Measurements from ENCODE around the gene SLC6A19. TPM values are rescaled to one million over a fixed set of nuclear protein-coding genes. Genes with fewer than 3 reads are reported as not detected.

The SLC6A19 gene
- total RNA-seq, 1 experiment from 2014 or later: 0.04 TPM

GRCh38 chr5:1214936-1215220 is 13.5 kb downstream of the SLC6A19 start:
- TF ChIP-seq E2F5 (CRISPR knock-in tag; IDR thresholded peaks at IDR 0.05) (no peak), EMX1 (CRISPR knock-in tag; IDR thresholded peaks at IDR 0.05) (no peak), AFF4 (CRISPR knock-in tag; IDR thresholded peaks at IDR 0.05; ENCODE audit: borderline replicate concordance) (no peak), CDX4 (CRISPR knock-in tag; IDR thresholded peaks at IDR 0.05; ENCODE audit: borderline replicate concordance) (no peak), ZBTB21 (CRISPR knock-in tag; IDR thresholded peaks at IDR 0.05; ENCODE audit: borderline replicate concordance) (no peak), SMAD3 (CRISPR knock-in tag; IDR thresholded peaks at IDR 0.05; ENCODE audit: borderline replicate concordance) (no peak), ATF1 (CRISPR knock-in tag; IDR thresholded peaks at IDR 0.05) (no peak), PREB (CRISPR knock-in tag; IDR thresholded peaks at IDR 0.05; ENCODE audit: borderline replicate concordance) (no peak), ZNF232 (CRISPR knock-in tag; IDR thresholded peaks at IDR 0.05) (no peak), STAT6 (CRISPR knock-in tag; conservative IDR thresholded peaks at IDR 0.05; ENCODE audit: low read depth) (no peak), ATF6 (CRISPR knock-in tag; IDR thresholded peaks at IDR 0.05) (no peak), ERG (CRISPR knock-in tag; IDR thresholded peaks at IDR 0.05) (no peak), ZBTB43 (CRISPR knock-in tag; IDR thresholded peaks at IDR 0.05) (no peak), CTCF (IDR thresholded peaks at IDR 0.05) (no peak), TEAD1 (CRISPR knock-in tag; IDR thresholded peaks at IDR 0.05) (no peak), FOXJ3 (CRISPR knock-in tag; IDR thresholded peaks at IDR 0.05; ENCODE audit: borderline replicate concordance) (no peak), PRDM15 (CRISPR knock-in tag; IDR thresholded peaks at IDR 0.05) (no peak)
- POLR2A ChIA-PET: no interaction called here
- Mint-ChIP-seq H3K27ac (no peak overlapping the region), H3K27me3 (ENCODE audit: low read depth) (no peaks in the 10 kb centered on the region; the same call in 1 of the 2 replicates), H3K4me3 (no peak overlapping the region), H3K36me3 (no peaks in the 10 kb centered on the region), H3K4me1 (no peaks in the 10 kb centered on the region), H3K9me3 (peaks cover 8% of the 10 kb centered on the region)
- DNase-seq (ENCODE audit: low spot score) (no peak), ATAC-seq (no peak)
- CTCF ChIA-PET: interaction anchor here (1.5 kb wide), 1 partner anchor 31 kb away, joined by 4 read pairs; no protein-coding TSS in a partner anchor
